ENCODE measurements around the gene LRRC4B. TPM values are rescaled to one million over a fixed set of nuclear protein-coding genes. Genes with fewer than 3 reads are reported as not detected.
A peak's percentile ranks its signal among the peaks of the same experiment; 100 is the strongest.

The LRRC4B gene
- total and polyA plus RNA-seq, 11 donors, result 0.35 to 2.4 (median 0.97) TPM

- WGBS, 4 donors, result 94 to 99% (median 97%) methylated on average over 9 to 10 of the region's 10 CpGs
- Histone ChIP-seq H3K4me3 (no peak overlapping the region), H3K4me1 (peaks cover 0 to 25% (median 8%) of the 10 kb centered on the region in 12 donors), H3K36me3 (peaks cover 0 to 11% (median 0%) of the 10 kb centered on the region in 9 donors), H3K27me3 (no peaks in the 10 kb centered on the region), H3K9me3 (no peaks in the 10 kb centered on the region), H3K27ac (no peak overlapping the region)
- TF ChIP-seq POLR2A (IDR thresholded peaks at IDR 0.05), result no peak
- no peak for TF ChIP-seq CTCF (IDR thresholded peaks at IDR 0.05)
- ATAC-seq, result no peak
- peak in 1 of 5 donors; percentile 26 for DNase-seq
- intact Hi-C loops (cut with DNase I), result no loop called here
These were observed 61.5 kb downstream of the LRRC4B start for GRCh38 chr19:50506700-50507099.

- peak in 1 of 5 donors; percentile 63 for DNase-seq
- Histone ChIP-seq H3K27me3 (no peaks in the 10 kb centered on the region), H3K36me3 (peaks cover 0 to 11% (median 0%) of the 10 kb centered on the region in 9 donors), H3K4me1 (peaks cover 0 to 22% (median 8%) of the 10 kb centered on the region in 12 donors), H3K4me3 (no peak overlapping the region), H3K27ac (no peak overlapping the region), H3K9me3 (no peaks in the 10 kb centered on the region)
- intact Hi-C loops (cut with DNase I), result no loop called here
- no peak for TF ChIP-seq POLR2A (IDR thresholded peaks at IDR 0.05)
- no peak for TF ChIP-seq CTCF (IDR thresholded peaks at IDR 0.05)
- 81 to 94% (median 93%) methylated on average over 14 to 30 of the region's 30 CpGs for WGBS, 4 donors
- ATAC-seq, result no peak
These were observed 62.2 kb downstream of the LRRC4B start for GRCh38 chr19:50505856-50506611.

GRCh38 chr19:50501568-50502475 is 66.4 kb downstream of the LRRC4B start:
- Histone ChIP-seq H3K4me1 (peaks cover 0 to 8% (median 0%) of the 10 kb centered on the region in 12 donors), H3K27me3 (no peaks in the 10 kb centered on the region), H3K9me3 (no peaks in the 10 kb centered on the region), H3K36me3 (peaks cover 0 to 11% (median 0%) of the 10 kb centered on the region in 9 donors), H3K4me3 (peak overlapping the region; percentile 6 to 67 (median 51)), H3K27ac (peak overlapping the region; percentile 78 to 100 (median 93))
- DNase-seq (peak; percentile 79 to 90 (median 82)), ATAC-seq (peak; percentile 56 to 64 (median 60))
- intact Hi-C loops (cut with DNase I), result no loop called here
- TF ChIP-seq CTCF (IDR thresholded peaks at IDR 0.05) (no peak), POLR2A (IDR thresholded peaks at IDR 0.05) (peak; percentile 20 to 76)
- 36 to 46% (median 41%) methylated on average over 25 of the region's 25 CpGs for WGBS, 4 donors

- ATAC-seq (peak; percentile 2 to 12 (median 5)), DNase-seq (peak in 2 of 5 donors; percentile 63 to 68)
- H3K36me3 ChIP-seq, result peaks cover 0 to 8% (median 0%) of the 10 kb centered on the region in 9 donors
- H3K9me3 ChIP-seq, result no peaks in the 10 kb centered on the region
- peak overlapping the region; percentile 78 to 100 (median 93) for H3K27ac ChIP-seq
- TF ChIP-seq POLR2A (IDR thresholded peaks at IDR 0.05), result no peak
- TF ChIP-seq CTCF (IDR thresholded peaks at IDR 0.05), result no peak
- H3K4me3 ChIP-seq, result peak overlapping the region; percentile 6 to 67 (median 51)
- no peaks in the 10 kb centered on the region for H3K27me3 ChIP-seq
- intact Hi-C loops (cut with DNase I), result no loop called here
- WGBS, 4 donors, result 38 to 50% (median 48%) methylated on average over 12 of the region's 12 CpGs
- H3K4me1 ChIP-seq, result peaks cover 0 to 8% (median 0%) of the 10 kb centered on the region in 12 donors
These were observed 67.1 kb downstream of the LRRC4B start for GRCh38 chr19:50501186-50501567.

Data from heart left ventricle (tissue), 16 donors.